Spleen (tissue), 11 donors: ENCODE data around the gene LRRC57. TPM values are rescaled to one million over a fixed set of nuclear protein-coding genes. Genes with fewer than 3 reads are reported as not detected.

Experiments
- DNase-seq: peaks from one replicate; pipeline ENCODE4 v3.0.0-alpha.2; 2020
- H3K27ac ChIP-seq, 8 donors: fragments of 200-600 bp; sonication (generic) in 7 of 8; 1 replicate in 4 of 8; 2 replicates in 4 of 8; pipeline versions ENCODE4 v1.5.0 to v1.8.0; 2016 to 2021; ENCODE audit warnings: inconsistent platforms in 4 of 8, mild to moderate bottlenecking in 4 of 8, moderate library complexity in 1 of 8
- H3K27me3 ChIP-seq, 7 donors: fragments of 200-600 bp; sonication (generic) in 6 of 7; replicated peaks in 1 of 7; 1 replicate in 4 of 7; 2 replicates in 3 of 7; pipeline versions ENCODE4 v1.5.0 to v1.8.0; 2016 to 2021; ENCODE audit warnings: inconsistent platforms in 3 of 7, mild to moderate bottlenecking in 1 of 7
- H3K36me3 ChIP-seq, 6 donors: fragments of 200-600 bp; sonication (generic) in 5 of 6; 1 replicate in 4 of 6; 2 replicates in 2 of 6; pipeline versions ENCODE4 v1.5.0 to v1.8.0; 2016 to 2021; ENCODE audit warnings: inconsistent platforms in 2 of 6
- H3K4me1 ChIP-seq, 6 donors: fragments of 200-600 bp; sonication (generic) in 5 of 6; 1 replicate in 3 of 6; 2 replicates in 3 of 6; pipeline versions ENCODE4 v1.5.0 to v1.8.0; 2016 to 2021; ENCODE audit warnings: inconsistent platforms in 3 of 6
- H3K4me3 ChIP-seq, 8 donors: fragments of 200-600 bp; sonication (generic) in 7 of 8; 1 replicate in 4 of 8; 2 replicates in 4 of 8; pipeline versions ENCODE4 v1.5.0 to v1.8.0; 2016 to 2021; ENCODE audit warnings: inconsistent platforms in 4 of 8, mild to moderate bottlenecking in 4 of 8, moderate library complexity in 2 of 8
- H3K9me3 ChIP-seq, 8 donors: fragments of 200-600 bp; sonication (generic) in 7 of 8; 1 replicate in 4 of 8; 2 replicates in 4 of 8; pipeline versions ENCODE4 v1.5.0 to v1.8.0; 2016 to 2021; ENCODE audit warnings: inconsistent platforms in 4 of 8
- POLR2A ChIP-seq, 3 donors: fragments of 450-650 bp; IDR thresholded peaks; one replicate each; pipeline ENCODE4 v1.5.1; 2017; ENCODE audit warnings: antibody characterized with exemption in 3 of 3, mild to moderate bottlenecking in 1 of 3
- POLR2AphosphoS5 ChIP-seq, 3 donors: sonication (generic); formaldehyde crosslinking; IDR thresholded peaks; one replicate each; pipeline ENCODE4 v1.5.1; 2017; ENCODE audit warnings: antibody characterized with exemption in 3 of 3
- WGBS, 5 donors: extraction: QIAGEN DNeasy Blood & Tissue Kit in 3 of 5; methylation state at CpG; one replicate each; pipeline versions ENCODE4 v1.1.5 to v1.1.7; 2013 to 2018; 5-methylcytosine and 5-hydroxymethylcytosine counted together
- intact Hi-C: fragments of 100-400 bp; cut with DNase I; formaldehyde crosslinking; loops from one replicate; pipeline ENCODE4 v1.15.0; 2023; ENCODE audit warnings: low total_unique reads
- polyA plus RNA-seq, 3 donors: library from polyadenylated mRNA; stranded (reverse); fragments of 200-250 nt; gene quantifications; one replicate each; pipeline ENCODE4 v1.2.1, GENCODE V29; 2013
- total RNA-seq, 7 donors: library from RNA; depleted of rRNA in 3 of 7; stranded (reverse); fragments of >200 nt in 3 of 7; fragmentation: NEBNext Ultra II Directional in 4 of 7; extraction: Animal tissue kit (Norgen Biotek cat#: 25700) in 4 of 7; gene quantifications; one replicate each; pipeline versions ENCODE4 v1.1.0 to v1.2.1, GENCODE V29; 2016 to 2021
- TF ChIP-seq, protein P1 (sequence below), 11 experiments: fragments of 200-600 bp in 7 of 11; fragments of 450-650 bp in 4 of 11; sonication (generic) in 4 of 11; IDR thresholded peaks in 8 of 11; conservative IDR thresholded peaks in 3 of 11; 1 replicate in 7 of 11; 2 replicates in 4 of 11; pipeline versions ENCODE4 v1.4.0 to v1.8.0; 2016 to 2021; ENCODE audit warnings: antibody characterized with exemption in 11 of 11, inconsistent platforms in 4 of 11, mild to moderate bottlenecking in 1 of 11
- donor health status: healthy with polysubstance abuse.
- donor health status: DM: no; HTN: no; CAD: no; lungs with moderate emphysema.
- donor health status: DM: no; HTN: no; CAD: no.
- donor health status: Bipolar disorder and iron deficiency.
- donor health status: healthy.
- donor health status: DM: no; HTN: no; CAD: no.
- donor health status: DM: yes; HTN: yes; CAD: no.

Gene LRRC57
- total and polyA plus RNA-seq, 10 donors, result 3.9 to 21.4 (median 16.3) TPM

- DNase-seq, result no peak
- intact Hi-C loops, result no loop called here
- peak overlapping the region; percentile 46 to 89 (median 78) for H3K4me3 ChIP-seq
- H3K27ac ChIP-seq, result peak overlapping the region; percentile 86 to 99 (median 96)
- no peaks in the 10 kb centered on the region for H3K27me3 ChIP-seq
- TF ChIP-seq POLR2A (IDR thresholded peaks at IDR 0.05), result no peak
- TF ChIP-seq POLR2AphosphoS5 (IDR thresholded peaks at IDR 0.05), result no peak
- TF ChIP-seq, protein P1, sequence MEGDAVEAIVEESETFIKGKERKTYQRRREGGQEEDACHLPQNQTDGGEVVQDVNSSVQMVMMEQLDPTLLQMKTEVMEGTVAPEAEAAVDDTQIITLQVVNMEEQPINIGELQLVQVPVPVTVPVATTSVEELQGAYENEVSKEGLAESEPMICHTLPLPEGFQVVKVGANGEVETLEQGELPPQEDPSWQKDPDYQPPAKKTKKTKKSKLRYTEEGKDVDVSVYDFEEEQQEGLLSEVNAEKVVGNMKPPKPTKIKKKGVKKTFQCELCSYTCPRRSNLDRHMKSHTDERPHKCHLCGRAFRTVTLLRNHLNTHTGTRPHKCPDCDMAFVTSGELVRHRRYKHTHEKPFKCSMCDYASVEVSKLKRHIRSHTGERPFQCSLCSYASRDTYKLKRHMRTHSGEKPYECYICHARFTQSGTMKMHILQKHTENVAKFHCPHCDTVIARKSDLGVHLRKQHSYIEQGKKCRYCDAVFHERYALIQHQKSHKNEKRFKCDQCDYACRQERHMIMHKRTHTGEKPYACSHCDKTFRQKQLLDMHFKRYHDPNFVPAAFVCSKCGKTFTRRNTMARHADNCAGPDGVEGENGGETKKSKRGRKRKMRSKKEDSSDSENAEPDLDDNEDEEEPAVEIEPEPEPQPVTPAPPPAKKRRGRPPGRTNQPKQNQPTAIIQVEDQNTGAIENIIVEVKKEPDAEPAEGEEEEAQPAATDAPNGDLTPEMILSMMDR (IDR thresholded peaks at IDR 0.05 in 8 of 11, conservative IDR thresholded peaks at IDR 0.05 in 3 of 11), result no peak
- 1 to 3% (median 2%) methylated on average over 11 of the region's 11 CpGs for WGBS, 5 donors
- peaks cover 47 to 89% (median 65%) of the 10 kb centered on the region in 6 donors for H3K4me1 ChIP-seq
- H3K9me3 ChIP-seq, result no peaks in the 10 kb centered on the region
- peaks cover 0 to 18% (median 0%) of the 10 kb centered on the region in 6 donors for H3K36me3 ChIP-seq
Measured at GRCh38 chr15:42490291-42490670, 58.3 kb downstream of the LRRC57 start.

Other genes starting within 250 kb of the LRRC57 start
- 10 to 100 TPM; 14.6 to 24.2 (median 16.7) TPM for gene CAPN3, start 189.3 kb downstream of the LRRC57 start, total RNA-seq
- 10 to 100 TPM; 20.3 to 40.5 (median 29.7) TPM for gene CAPN3, start 189.3 kb downstream of the LRRC57 start, polyA plus RNA-seq
- 10 to 100 TPM; 62.5 to 93.3 (median 75.7) TPM for gene ZNF106, start 57.7 kb downstream of the LRRC57 start, total RNA-seq
- 1 to 10 TPM; 4.6 to 9.2 (median 5.3) TPM for gene ZNF106, start 57.7 kb downstream of the LRRC57 start, polyA plus RNA-seq
- gene SNAP23, start 53.2 kb downstream of the LRRC57 start, total RNA-seq, result 100 to 1,000 TPM in 6 of 7 donors, 10 to 100 TPM in 1; 98.8 to 151 (median 115) TPM
- gene SNAP23, start 53.2 kb downstream of the LRRC57 start, polyA plus RNA-seq, result 10 to 100 TPM; 60.8 to 79.9 (median 66.7) TPM
- 10 to 100 TPM; 15.3 to 33.7 (median 19.9) TPM for gene HAUS2, start within 50 bp of the LRRC57 start, total RNA-seq
- 10 to 100 TPM in 1 of 3 donors, 1 to 10 TPM in 2; 6.7 to 13.7 (median 8.7) TPM for gene HAUS2, start within 50 bp of the LRRC57 start, polyA plus RNA-seq
- gene STARD9, start 26.8 kb upstream of the LRRC57 start, total RNA-seq, result 10 to 100 TPM; 14.2 to 30.8 (median 23.6) TPM
- gene STARD9, start 26.8 kb upstream of the LRRC57 start, polyA plus RNA-seq, result 1 to 10 TPM in 2 of 3 donors, under 1 TPM in 1; 0.97 to 4.4 (median 2.8) TPM
- gene CDAN1, start 188.3 kb upstream of the LRRC57 start, total RNA-seq, result 10 to 100 TPM; 12.4 to 21.6 (median 18.3) TPM
- 10 to 100 TPM in 2 of 3 donors, 1 to 10 TPM in 1; 7.5 to 12.9 (median 12.1) TPM for gene CDAN1, start 188.3 kb upstream of the LRRC57 start, polyA plus RNA-seq